ENCODE data around the gene DDX54.

Gene DDX54, protein sequence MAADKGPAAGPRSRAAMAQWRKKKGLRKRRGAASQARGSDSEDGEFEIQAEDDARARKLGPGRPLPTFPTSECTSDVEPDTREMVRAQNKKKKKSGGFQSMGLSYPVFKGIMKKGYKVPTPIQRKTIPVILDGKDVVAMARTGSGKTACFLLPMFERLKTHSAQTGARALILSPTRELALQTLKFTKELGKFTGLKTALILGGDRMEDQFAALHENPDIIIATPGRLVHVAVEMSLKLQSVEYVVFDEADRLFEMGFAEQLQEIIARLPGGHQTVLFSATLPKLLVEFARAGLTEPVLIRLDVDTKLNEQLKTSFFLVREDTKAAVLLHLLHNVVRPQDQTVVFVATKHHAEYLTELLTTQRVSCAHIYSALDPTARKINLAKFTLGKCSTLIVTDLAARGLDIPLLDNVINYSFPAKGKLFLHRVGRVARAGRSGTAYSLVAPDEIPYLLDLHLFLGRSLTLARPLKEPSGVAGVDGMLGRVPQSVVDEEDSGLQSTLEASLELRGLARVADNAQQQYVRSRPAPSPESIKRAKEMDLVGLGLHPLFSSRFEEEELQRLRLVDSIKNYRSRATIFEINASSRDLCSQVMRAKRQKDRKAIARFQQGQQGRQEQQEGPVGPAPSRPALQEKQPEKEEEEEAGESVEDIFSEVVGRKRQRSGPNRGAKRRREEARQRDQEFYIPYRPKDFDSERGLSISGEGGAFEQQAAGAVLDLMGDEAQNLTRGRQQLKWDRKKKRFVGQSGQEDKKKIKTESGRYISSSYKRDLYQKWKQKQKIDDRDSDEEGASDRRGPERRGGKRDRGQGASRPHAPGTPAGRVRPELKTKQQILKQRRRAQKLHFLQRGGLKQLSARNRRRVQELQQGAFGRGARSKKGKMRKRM

GRCh38 chr12:113185180-113186032 lies at the start of gene DDX54, which contains the start of gene RITA1:
DDX54 (minus strand) TSS chr12:113185478; CDS start chr12:113185451, 27 bp downstream.
RITA1 (plus strand) TSS chr12:113185721; CDS start chr12:113186747, 1,026 bp downstream.
- peak; percentile 75 for DNase-seq

GRCh38 chr12:113234483-113234882 lies 49.2 kb upstream of the DDX54 start:
- DNase-seq = no peak

DNA sequence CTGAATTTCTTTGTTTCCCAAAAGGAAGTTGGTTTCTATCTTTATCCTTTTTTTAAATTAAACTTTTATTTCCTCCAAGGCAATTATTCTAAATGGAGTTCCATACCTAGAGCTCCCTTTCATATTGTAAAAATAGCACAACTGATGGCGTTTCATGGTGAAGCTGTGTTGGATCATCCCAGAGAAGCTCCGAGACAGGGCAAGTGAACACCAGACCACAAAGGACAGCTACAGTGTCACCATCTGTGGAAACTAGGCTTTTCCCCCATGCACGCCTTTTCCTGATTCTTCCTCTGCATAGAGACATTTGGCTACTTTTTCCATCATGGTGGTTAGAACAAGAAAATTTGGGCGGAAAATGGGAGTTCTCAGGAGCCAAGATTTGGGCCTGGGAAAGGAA lies 48.7 kb upstream of the DDX54 start:
- DNase-seq = no peak

DNA sequence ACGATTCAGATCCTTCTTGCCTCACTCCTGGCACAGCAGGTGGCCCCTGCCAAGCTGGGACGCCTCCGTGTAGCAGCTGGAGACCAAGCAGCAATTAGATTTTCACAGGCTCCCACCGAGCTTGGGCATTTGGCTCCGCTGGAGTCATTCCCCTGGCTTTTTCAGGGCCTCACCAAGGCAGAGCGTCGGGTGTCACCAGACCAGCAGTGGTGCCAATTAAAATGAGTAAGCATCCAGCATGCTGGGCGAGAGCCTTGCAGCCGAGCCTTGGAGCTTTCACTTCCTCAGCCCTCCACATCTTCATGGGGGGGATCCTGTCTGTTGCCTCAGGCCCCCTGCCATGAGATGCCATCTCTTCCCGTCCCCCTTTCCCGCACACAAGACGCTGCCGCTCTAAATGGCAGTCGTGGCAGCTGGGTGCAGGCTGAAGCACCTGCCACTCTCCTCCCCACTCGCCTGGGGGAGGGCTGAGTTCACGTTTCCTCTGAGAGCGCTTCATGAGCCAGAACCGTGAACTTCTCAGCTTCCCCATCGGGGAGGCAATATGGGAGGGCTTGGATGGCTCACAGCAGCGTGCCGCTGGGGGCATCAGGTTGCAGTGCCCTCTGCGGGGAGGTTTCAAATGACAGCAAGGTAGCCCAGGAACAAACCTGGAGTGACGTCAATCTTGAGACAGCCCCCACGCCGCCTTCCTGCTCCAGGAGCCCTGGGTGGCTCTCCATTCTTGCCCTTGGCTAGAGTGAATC lies 47.7 kb upstream of the DDX54 start:
- DNase-seq = no peak

GRCh38 chr12:113232089-113232839 lies 47.0 kb upstream of the DDX54 start:
- DNase-seq = no peak

DNA sequence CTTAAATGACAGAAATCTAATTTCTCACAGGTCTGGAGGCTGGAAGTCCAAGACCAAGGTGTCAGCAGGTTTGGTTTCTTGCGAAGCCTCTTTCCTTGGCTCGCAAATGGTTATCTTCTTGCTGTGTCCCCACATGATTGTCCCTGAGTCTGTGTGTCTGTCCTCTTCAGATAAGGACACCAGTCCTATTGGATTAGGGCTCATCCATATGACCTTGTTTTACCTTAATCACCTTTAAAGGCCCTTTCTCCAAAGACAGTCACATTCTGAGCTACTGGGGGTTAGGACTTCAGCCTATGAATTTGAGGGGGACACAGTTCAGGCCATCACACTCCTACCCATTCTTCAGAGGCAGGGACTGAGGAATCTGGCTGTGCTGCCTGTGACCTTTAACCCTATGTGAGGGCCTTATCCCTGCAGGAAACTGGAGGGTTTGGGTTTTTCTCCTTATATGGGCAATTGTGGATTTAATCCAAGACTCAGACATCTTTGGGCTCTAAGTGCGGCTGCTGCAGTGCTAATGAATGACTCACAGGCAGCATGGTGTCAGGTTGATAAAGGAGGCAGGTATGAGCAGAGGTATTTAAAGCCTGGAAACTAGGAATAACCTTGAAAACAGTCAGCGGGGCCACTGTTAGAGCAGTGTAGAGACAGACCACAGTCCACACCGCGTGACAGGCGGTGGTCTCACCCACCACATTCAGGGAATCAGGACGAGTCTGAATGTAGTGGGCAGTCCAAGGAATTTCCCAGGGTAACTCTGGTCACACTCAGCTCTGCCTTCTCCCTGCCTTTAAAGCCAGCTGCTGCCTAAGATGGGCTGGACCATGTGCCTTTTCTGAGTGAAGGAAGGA lies 46.2 kb upstream of the DDX54 start:
- no peak for DNase-seq

DNA sequence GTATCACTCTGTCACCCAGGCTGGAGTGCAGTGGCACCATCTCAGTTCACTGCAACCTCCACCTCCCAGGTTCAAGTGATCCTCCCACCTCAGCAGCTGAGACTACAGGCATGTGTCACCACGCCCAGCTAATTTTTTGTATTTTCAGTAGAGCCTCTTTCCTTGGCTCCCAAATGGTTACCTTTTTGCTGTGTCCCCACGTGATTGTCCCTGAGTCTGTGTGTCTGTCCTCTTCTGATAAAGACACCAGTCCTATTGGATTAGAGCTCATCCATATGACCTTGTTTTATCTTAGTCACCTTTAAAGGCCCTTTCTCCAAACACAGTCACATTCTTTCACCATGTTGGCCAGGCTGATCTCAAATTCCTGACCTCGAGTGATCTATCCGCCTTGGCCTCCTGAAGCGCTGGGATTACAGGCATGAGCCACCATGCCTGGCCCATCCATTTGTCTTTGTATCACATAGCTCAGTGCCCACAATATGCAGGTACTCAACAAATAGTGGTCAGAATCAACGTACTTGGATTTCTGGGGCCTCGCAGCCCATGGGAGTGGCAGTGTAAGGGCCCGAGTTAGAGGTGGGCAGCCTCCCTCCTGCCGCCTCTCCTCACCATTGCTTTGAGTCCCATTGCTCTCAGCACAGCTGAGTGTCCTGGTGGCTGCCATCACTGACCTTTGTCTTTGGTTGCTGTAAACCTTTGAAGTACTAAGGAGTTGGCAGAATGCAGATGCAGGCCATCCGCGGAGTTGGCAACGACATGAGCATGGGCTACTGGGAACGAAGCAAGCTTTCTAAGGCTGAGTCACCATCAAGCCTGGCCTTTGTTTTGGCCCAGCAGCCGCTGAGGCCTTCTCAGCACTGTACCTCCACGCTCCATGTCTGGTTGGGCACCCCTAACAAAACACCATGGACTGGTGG lies 45.3 kb upstream of the DDX54 start:
- no peak for DNase-seq

DNA sequence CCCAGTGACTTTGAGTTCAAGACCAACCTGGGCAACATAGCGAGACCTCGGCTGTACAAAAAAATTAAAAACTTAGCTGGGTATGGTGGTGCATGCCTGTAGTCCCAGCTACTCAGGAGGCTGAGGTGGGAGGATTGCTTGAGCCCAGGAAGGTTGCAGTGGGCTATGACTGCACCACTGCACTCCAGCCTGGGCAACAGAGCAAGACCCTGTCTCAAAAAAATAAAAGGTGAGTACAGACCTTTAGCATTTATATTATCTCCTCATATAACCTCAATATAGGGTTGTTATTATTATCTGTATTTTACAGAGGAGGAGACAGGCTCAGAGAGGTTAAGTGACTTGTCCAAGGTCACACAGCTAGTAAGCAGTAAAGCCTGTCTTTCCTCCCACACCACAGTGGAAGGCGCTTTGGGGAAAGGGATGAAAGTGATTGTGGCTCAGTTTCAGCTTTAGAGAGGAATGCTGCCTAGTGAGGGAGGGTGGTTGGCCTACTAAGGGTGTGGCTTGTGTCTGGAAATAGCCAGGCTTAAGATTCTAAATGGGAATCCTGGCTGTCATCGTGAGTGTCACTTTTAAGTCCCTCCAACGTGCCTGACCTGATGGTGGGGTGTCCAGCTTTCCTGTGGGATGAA lies 43.2 kb upstream of the DDX54 start:
- no peak for DNase-seq

DNA sequence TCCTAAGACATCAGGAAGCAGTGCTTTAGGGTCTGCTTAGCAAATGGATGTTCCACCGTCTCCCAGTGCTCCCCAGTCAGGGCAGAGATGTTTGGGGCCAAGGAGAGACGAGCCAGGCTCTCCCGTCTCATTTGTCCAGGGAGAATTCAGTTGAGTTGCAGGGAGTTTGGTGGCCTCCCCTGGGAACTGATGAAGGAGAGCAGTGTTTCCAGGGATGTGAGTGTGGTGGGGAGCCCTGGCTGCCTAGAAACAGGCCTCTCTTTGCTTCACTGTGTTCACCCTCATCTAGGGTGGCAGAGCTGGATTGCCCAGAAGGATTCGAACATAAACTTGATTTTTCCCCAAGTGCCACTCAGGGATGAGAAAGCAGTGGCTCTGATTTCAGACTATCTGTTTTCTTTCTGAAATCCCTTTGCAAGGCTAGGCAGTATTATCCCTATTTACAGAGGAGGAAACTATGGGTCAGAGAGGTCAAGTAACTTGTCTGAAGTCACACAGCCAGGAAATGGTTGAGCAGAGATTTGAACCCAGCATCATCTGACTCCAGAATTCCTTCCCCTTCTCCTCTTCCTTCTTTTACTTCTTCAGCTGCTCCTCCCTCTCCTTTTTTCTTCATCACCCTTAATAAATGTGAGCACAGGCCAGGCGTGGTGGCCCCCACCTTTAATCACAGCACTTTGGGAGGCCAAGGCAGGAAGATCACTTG lies 42.6 kb upstream of the DDX54 start:
- DNase-seq = no peak

DNA sequence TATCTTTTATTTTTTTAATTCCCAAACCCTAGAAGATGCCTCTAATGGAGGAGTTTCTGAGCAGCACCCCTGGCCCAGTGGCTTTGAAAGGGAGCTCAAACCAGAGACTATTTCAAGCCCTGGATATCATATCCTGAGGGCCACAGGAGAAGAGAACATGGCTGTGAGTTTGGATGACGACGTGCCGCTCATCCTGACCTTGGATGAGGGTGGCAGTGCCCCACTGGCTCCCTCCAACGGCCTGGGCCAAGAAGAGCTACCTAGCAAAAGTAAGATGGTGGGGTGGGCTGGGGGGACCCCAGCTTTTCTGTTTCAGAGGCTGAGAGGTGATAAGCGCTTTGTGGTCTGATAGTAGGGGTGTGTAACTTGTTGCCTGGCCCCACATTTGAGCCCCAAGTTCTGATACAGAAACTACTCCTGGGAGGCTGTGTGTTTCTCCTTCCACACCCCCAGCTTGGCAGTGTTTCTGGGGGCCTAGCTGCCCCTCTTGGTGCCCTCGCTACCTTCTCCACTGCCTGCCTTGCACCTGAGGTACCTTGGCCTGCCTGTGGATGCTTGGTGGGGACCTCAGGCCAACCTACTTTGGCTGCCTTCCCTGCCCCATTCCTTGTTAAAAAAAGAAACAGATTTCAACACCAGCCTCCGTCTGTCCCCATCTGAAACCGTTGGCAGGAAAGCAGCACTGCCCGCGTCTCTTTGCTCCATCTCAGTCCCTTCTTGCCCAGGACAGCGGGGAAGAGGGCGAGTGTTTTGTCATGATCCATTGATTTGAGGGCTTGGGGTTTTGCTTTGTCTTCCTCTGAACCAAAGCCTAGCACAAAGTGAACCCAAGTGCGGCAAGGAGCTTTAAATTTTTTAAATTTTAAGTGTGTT lies 41.7 kb upstream of the DDX54 start:
- no peak for DNase-seq

DNA sequence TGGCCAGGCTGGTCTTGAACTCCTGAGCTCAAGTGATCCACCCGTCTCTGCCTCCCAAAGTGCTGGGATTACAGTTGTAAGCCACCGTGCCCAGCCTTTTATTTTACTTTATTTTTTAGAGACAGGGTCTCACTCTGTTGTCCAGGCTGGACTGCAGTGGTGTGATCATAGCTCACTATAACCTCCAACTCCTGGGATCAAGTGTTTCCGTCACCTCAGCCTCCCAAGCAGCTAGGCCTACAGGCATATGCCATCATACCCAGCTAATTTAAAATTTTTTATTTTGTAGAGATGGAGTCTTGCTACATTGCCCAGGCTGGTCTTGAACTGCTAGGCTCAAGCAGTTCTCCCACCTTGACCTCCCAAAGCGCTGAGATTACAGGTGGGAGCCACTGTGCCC lies 39.7 kb upstream of the DDX54 start:
- no peak for DNase-seq

DNA sequence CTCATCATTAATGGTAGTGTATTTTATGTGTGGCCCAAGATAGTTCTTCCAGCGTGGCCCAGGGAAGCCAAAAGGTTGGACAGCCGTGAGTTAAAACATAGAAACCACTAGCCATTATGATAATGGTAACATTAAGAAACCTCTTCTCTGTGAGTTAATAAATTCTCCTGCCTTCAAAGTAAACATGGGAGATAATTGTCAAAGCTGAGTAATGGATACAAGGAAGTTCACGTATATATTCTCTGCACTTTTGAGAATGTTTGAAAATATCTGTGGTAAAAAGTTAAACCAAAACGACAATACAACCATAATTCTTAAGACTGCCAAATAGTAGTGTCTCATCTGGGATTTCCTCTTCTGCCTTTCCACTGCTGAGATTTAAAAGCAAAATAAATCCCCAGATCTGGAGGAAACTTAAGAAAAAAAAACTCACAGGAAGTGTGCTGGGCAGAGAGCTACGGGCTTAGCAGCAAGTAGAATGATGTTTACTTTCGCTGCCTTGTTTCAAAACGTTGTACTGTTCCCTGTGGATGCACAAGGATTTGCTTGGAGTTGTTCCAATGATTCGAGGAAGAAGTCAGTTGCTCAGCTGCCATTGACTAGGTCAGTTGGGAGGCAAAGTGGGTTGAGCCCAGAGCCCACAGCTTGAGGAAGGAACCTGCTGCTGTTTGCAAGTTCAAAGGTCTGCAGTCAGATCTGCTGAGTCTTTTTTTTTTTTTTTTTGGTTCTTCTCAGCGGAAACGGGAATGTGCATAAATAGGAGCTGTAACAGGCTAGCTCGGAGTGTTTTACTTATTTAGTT lies 37.7 kb upstream of the DDX54 start:
- DNase-seq = no peak

- no peak for DNase-seq
Measured at GRCh38 chr12:113221997-113222729, 36.9 kb upstream of the DDX54 start.

- peak; percentile 98 for DNase-seq
Measured at GRCh38 chr12:113221181-113221996, 36.1 kb upstream of the DDX54 start, which contains the start of gene TPCN1. TPCN1 (plus strand) TSS chr12:113221464; CDS start chr12:113226853, 5,389 bp downstream.

Measured in KG1 (cell line).